HEK293T (cell line): Measurements from ENCODE around the gene SIGMAR1.

Source experiments
- ARNT ChIP-seq: fragments of 450-650 bp; IDR thresholded peaks from 2 replicates; pipeline ENCODE4 v1.6.1; 2017; ENCODE audit warnings: mild to moderate bottlenecking
- BHLHE40 ChIP-seq: fragments of 450-650 bp; IDR thresholded peaks from 2 replicates; pipeline ENCODE4 v1.6.1; 2016; ENCODE audit warnings: mild to moderate bottlenecking, moderate library complexity, borderline replicate concordance
- CTBP1 ChIP-seq: fragments of 450-650 bp; IDR thresholded peaks from 2 replicates; pipeline ENCODE4 v1.6.1; 2016; ENCODE audit warnings: borderline replicate concordance
- FOXA1 ChIP-seq: fragments of 450-650 bp; IDR thresholded peaks from 2 replicates; pipeline ENCODE4 v1.6.1; 2016; ENCODE audit warnings: mild to moderate bottlenecking
- FOXK2 ChIP-seq: fragments of 450-650 bp; IDR thresholded peaks from 2 replicates; pipeline ENCODE4 v1.6.1; 2016; ENCODE audit warnings: mild to moderate bottlenecking
- L3MBTL2 ChIP-seq: fragments of 450-650 bp; conservative IDR thresholded peaks from 2 replicates; pipeline ENCODE4 v1.6.1; 2016; ENCODE audit warnings: mild to moderate bottlenecking
- SP1 ChIP-seq: fragments of 450-650 bp; IDR thresholded peaks from 2 replicates; pipeline ENCODE4 v1.6.1; 2017
- SUZ12 ChIP-seq: fragments of 450-650 bp; IDR thresholded peaks from 2 replicates; pipeline ENCODE4 v1.6.1; 2016; ENCODE audit warnings: mild to moderate bottlenecking
- ZNF384 ChIP-seq: fragments of 450-650 bp; IDR thresholded peaks from 2 replicates; pipeline ENCODE4 v1.6.1; 2016
- TF ChIP-seq, protein P1 (sequence below): fragments of 450-650 bp; IDR thresholded peaks from 2 replicates; pipeline ENCODE4 v1.6.1; 2016

DNA sequence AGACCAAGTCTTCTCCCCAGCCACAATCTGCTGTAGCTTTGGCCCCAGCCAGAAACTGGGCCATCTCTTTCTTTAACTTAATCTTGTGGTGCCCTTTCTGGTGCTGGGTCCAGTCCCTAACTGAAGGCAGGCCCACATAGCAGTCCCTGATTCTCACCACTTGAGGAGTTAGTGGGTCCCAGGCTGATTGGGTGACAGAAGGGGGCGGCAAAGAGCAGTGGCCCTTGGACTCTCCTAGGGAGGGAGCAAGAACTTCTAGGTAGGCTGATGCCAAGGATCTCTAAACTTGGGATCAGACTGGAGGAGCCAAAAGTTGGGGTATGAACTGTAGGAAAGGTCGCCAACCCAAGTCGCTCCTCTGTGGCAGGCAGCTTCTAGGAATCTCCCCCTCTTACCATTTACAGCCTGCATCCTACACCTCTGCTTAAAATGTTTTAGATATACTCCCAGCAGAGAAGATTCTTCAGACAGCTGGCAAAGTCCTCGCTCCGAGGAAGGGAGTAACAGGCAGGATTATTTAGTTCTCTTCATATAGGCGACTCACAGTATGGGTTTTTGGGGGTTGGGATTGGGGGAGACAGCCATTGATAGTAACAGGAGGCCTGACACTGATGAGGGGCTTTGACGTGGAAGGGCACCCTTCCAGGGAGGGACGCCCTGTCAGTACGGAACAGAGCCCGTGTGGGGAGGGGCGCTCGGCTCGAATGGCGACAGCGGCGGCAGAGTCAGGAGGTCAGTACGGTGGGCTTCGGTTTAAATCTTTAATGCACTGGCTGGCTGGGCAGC, 26.9 kb upstream of the SIGMAR1 start:
- TF ChIP-seq BHLHE40 (no peak), SP1 (no peak), CTBP1 (no peak), FOXK2 (no peak), FOXA1 (no peak), ZNF384 (no peak), ARNT (no peak), SUZ12 (no peak), L3MBTL2 (no peak)
- TF ChIP-seq, protein P1, sequence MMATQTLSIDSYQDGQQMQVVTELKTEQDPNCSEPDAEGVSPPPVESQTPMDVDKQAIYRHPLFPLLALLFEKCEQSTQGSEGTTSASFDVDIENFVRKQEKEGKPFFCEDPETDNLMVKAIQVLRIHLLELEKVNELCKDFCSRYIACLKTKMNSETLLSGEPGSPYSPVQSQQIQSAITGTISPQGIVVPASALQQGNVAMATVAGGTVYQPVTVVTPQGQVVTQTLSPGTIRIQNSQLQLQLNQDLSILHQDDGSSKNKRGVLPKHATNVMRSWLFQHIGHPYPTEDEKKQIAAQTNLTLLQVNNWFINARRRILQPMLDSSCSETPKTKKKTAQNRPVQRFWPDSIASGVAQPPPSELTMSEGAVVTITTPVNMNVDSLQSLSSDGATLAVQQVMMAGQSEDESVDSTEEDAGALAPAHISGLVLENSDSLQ: no peak
